HG03520 (cell line): ENCODE results near the gene MAPK8.

Experiments used
- ATAC-seq: cut with Tn5 transposase; IDR thresholded peaks from one replicate; pipeline ENCODE4 v1.9.1; 2021; ENCODE audit warnings: mild to moderate bottlenecking, moderate library complexity; ENCODE audit not compliant: unreplicated experiment

Gene MAPK8

DNA sequence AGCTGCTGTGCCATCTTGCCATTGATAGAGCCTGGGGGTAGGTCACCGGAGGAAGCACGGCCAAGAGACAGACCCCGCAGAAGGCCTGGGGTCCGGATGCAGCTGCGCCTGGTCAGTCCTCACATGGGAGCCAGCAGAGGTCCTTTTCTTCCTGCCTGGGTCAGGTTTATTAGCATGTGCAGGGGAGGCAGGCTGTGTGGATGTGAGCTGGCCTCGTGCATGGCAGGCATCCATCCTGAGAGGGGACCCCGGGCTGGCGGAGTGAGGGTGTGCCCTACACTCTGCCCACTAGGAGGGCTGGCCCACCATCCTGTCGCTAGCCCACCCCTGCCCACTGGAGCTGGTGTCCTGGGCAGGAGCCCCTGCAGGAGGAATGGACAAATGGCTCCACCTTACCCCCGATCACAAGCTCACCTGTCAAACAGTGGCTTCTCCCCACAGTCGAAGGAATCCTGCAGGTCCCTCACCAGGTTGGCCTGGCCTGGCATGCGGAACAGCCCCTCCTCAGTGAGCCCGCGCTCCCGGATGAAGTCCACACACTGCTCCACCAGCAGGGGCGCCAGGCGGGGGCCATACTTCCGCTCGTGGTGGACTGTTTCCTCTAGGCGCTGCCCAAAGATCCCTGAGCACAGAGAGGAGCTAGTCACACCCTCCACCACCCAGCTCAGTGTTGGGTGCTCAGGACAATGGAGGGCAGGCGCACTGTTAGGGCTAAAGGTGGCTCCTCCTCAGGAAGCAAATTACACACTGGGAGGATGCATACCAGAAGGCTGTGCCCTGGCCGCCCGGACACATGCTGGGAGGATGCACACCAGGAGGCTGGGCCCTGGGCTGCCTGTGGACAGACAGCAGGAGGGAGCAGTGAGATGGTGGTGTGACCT is 153.0 kb downstream of the MAPK8 start:
- no peak for ATAC-seq

- no peak for ATAC-seq
Measured at GRCh38 chr10:48460182-48460581, 153.7 kb downstream of the MAPK8 start.

- ATAC-seq = no peak
Measured at GRCh38 chr10:48461623-48462481, 155.4 kb downstream of the MAPK8 start.

DNA sequence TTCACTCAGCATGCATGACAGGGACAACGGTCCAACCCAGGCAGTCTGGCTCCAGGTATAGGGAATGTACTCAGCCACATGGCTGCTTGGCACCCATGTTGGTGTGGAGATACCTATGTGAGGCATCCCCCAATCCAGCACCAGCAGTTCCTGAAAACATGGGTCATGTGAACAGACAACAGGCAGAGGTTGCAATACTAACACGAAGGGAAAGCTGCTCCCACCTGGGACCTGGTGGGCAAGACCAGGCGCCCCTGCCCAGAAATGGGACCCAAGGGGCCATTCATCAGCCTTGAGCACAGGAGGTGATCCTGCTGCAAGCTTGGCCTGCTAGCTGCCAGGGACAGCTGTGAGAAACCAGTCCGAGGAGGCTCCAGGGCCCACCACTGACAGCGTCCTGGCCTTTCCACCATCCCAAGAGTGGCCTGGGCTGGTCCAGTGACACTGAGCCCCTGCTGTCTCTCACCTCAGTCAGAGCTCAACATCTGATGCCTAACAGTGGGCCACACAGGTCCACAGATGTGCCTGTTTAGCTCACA is 156.1 kb downstream of the MAPK8 start:
- ATAC-seq = no peak

- no peak for ATAC-seq
Measured at GRCh38 chr10:48463318-48464003, 157.0 kb downstream of the MAPK8 start.

DNA sequence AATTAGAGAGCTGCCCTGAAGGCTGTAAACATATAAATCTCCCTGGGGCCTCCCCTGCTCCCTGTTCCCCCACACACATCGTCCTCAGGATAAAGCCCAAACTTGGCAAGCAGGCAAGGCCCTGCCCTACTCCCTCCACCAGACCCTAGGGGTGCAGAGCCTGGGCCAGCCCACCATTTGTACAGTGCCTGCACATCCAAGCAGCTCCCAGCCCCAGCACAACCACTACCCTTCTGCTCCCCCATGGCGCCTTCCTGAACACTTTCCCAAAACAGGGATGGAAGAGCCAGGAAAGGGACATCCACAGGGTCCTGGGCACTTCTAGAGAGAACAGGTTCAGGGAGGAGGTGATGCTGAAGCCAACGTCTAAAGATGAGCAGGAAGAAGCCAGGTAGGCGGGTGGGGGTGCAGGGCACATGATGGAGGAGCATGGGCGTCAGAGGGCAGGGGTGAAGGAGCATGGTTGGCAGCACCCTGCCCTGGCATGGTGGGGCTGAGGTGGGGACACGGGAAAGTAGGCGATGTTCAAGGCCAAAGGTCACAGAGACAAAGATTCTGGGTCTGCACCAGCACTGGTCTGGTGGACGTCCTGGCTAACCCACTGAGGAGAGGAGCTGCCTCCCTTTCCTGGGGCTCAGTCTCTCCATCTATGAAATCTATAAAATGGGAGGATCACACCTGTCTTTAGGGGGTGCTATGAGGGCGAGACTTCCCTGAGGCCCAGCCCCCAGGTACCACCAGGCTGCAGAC is 157.8 kb downstream of the MAPK8 start:
- ATAC-seq = no peak

DNA sequence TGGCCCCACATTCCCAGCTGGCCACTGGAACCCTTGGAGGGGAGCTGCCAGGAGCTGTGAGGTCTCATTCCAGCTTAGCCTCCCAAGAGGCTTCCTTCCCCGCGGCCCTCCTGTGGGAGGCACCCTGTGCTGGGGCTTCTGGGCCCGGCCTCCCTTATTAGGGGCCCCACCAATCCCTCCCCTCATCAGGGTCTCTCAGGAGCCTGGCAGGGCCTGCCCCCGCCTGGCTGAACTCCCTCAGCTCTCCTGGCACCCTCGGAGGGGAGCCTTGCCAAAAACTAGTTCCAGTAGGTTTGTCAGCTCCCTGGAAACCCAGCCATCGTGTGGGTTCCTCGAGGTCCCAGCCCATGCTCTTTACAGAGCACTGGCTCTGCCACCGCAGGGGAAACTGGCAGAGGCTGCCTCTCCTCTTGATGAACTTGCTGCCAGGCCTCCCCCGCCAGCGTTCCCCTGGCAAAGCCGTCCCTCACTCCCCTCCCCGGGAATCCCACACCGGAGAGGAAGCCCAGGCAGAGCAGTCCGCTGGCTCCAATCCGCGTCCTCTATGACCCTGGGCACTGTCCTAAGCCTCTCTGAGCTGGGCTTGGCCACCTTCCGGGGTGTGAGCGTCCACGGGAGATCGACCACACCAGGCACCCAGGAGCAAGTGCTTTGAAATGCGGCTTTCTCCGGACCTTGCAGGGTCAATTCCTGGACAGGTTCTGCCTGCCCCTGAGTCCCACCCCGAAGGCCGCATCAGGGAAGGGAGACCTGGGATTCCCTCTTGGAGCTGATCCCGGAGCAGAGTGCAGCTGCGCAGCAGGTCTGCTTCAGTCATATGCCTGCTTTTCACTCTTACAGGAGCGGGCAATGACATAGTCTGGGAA is 158.6 kb downstream of the MAPK8 start:
- no peak for ATAC-seq

DNA sequence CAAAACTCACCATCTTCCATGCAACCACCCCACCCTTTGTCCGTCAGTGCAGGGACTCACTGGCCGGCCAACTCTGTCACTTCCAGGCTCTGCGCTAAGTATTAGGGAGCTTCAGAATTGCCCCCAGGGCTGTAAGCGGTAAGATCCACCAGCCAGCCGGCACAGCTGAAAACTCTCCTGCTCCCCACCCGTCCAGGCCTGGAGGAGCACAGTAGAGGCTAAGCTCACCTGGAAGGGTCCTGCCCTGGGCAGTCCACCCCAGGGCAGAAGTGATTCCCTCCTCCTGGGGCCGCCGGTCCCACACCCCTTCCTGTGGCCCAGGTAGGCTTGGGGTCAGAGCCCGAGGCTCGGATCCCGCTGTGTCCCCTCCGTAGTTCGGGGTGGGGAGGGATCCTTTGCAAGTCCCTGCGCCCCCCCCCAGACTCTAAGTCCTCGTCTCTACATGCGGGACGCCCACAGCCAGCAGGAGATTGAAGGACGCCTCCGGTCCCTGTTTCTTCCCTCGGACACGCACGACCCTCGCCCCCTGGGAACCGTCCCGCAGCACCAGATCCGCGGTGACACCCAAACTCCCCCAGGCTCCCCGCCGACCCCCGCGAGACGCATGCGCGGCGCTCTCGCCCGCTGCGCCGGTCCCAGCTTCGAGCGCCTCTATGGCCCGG is 159.5 kb downstream of the MAPK8 start:
- no peak for ATAC-seq

DNA sequence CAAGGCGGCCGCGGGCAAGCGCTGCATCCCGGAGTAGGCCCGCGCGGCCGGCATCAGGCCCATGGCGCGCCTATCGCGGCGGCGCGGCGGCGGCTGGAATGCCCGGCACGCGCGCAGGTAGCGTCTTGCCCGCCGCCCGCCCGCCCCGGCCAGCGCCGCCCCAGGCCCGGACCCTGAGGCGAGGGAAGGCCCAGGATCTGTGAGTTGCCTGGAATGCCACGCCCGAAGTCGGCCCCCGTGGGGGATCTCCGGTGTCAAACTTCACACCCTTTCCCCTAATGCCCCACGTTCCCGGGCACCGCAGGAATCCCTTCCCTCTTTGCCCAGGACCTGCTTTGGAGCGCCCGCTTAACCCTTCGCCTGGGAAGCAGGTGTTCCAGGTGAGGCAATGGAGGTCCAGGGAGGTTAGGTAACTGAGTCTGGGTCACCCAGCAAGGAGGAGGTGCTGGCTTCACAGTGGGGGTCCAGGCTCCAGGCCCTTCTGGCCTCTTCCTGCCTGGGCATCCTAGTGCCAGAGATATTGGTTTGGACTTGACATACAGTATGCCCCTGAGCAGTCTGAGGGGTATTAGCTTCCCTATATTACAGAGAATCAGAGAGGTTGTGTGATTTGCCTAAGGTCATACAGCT is 160.2 kb downstream of the MAPK8 start:
- ATAC-seq = no peak

- no peak for ATAC-seq
Measured at GRCh38 chr10:48467669-48468068, 161.2 kb downstream of the MAPK8 start.

- ATAC-seq = no peak
Measured at GRCh38 chr10:48468130-48468790, 161.8 kb downstream of the MAPK8 start.

GRCh38 chr10:48468866-48469511 is 162.5 kb downstream of the MAPK8 start:
- ATAC-seq = no peak

DNA sequence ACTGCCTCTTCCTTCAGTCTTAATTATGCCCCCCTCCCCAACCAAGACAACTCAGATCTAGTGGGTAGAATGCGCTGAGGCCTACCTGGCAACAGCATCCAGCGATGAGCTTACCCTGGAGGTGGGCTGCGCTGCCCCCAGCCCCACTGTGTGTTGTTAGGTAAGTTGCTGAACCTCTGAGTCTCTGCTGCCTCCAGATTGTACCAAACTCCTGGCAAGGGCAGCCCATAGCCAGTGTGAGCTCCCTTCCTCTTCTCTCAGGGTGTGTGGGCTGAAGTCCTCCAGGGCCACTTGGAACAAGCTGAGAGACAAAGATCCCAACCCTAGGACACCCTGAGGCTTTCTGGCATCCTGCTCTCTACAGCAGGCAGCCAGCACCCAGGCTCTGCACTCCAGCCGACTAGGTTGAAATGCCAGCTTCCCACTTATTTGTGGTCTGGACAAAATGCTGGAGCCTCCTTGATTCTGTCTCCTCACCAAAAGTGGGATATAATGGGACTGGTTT is 163.1 kb downstream of the MAPK8 start:
- no peak for ATAC-seq

DNA sequence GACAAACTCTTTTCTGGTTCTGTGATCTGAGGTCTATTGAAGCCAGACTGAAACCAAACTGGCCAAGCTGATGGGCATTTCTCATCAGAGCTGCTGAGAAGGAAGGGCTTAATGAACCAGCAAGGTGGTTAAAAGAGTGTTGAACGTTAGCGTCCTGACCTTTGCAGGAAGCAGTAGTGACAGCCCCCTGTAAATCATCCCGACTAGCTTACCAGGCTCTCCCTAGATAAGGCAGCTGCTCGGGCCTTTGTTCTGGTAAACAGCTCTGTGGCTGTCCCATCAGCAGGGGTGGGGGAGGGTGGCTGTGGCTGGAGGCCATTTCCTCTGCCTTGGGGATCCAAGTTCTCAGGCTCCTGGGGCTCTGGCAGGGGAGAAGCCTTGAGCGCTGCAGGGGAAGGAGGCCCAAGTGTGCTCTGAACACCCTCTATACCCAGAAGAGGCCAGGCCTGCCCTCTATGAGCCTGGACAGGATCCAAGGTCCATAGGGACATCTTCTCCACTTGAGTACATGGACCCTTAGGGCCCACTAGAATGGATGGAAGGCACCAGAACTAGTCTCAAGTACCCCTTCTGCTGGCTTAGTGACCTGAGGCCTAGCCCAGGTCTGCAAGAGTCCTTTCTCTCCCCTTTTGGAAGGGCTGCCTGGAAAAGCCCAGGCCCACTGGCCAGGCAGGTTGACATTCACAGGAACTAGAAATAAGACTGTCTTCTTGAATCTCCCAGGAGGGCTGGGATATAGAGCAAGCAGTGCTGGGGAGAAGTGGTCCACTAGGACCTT is 163.8 kb downstream of the MAPK8 start:
- ATAC-seq = no peak

DNA sequence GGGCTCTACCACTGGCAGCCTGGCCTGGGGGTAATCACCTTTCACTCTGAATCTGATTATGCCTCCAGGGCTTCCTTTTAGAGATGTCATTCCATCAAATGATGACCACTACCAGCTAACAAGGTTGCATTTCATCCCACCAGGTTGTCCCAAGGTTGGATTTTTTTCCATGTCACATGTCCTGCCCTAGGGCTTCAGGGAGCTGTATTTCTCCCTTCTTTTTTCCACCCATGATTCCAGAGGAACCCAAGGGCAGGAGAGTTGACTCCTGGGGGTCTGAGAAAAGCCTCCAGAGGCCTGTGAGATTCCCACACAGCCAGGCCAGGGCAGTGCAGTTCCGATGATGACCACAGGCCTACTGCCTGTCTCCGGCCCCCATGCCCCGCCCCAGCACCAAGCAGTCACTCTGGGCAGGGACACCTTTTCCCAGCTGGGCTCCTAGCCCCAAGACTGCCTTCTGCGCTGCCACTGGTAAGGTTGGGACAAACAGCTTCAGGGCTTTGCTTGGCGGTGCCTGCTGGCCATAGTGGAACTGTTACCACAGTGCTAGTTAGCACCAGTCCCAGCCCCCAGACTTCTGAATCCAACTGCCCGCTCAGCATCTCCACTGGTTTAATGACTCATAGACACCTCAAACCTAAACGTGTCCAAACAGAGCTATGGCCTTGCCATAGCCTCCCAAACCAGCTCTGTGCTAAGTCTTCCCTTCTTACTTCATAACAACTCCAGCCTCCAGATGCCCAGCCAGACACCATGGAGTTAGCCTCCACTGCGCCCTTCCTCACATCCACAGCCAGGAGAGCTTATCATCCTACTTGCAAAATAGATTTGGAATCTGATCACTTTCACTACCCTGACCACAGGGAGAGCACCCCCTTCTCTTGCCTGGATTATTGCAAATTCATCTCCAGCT is 164.7 kb downstream of the MAPK8 start:
- ATAC-seq = no peak
